ENCODE measurements around the gene MARCHF10.

DNA sequence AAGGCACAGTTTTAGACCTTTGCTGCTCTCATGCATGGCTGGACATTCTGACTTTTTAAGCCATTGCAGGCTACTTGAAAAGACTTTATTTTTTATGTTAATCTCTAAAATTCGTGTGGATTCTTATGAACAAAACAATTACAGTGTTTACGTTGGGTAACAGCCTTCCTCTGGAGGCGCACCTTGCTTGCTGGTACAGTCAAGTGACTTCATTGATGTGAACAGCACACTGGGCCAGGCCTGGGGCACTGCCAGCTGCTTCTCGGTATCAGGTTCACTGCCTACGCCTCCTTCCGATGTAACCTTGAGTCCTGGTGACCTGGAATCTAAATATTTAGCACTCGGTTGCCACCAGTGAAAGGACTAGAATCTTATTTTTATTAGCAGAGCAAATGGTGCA, 27.8 kb downstream of the MARCHF10 start:
- TF ChIP-seq, protein P1, sequence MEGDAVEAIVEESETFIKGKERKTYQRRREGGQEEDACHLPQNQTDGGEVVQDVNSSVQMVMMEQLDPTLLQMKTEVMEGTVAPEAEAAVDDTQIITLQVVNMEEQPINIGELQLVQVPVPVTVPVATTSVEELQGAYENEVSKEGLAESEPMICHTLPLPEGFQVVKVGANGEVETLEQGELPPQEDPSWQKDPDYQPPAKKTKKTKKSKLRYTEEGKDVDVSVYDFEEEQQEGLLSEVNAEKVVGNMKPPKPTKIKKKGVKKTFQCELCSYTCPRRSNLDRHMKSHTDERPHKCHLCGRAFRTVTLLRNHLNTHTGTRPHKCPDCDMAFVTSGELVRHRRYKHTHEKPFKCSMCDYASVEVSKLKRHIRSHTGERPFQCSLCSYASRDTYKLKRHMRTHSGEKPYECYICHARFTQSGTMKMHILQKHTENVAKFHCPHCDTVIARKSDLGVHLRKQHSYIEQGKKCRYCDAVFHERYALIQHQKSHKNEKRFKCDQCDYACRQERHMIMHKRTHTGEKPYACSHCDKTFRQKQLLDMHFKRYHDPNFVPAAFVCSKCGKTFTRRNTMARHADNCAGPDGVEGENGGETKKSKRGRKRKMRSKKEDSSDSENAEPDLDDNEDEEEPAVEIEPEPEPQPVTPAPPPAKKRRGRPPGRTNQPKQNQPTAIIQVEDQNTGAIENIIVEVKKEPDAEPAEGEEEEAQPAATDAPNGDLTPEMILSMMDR (conservative IDR thresholded peaks at IDR 0.05) = no peak
- TF ChIP-seq EZH2 (IDR thresholded peaks at IDR 0.05; ENCODE audit: low read depth) = no peak
